Panc1 (cell line): ENCODE measurements around the gene STOM. TPM values are rescaled to one million over a fixed set of nuclear protein-coding genes. Genes with fewer than 3 reads are reported as not detected.

Experiments
- ATAC-seq: fragments of 200-7000 bp; cut with Tn5 transposase; 2 replicates; pipeline ENCODE4 v1.9.1; 2020; ENCODE audit warnings: mild to moderate bottlenecking, moderate library complexity
- BruUV-seq: library from RNA; stranded (reverse); fragments of 400-500 nt; replicated peaks from 2 replicates; lab custom pipeline; 2021; lab: Mats Ljungman, UMichigan
- CTCF ChIA-PET: fragments of 300-600 bp; sonication (Branson Sonifier 250); formaldehyde crosslinking; loops from one replicate; lab custom pipeline; 2022; ENCODE audit warnings: antibody characterized with exemption; lab: Charles Lee
- POLR2A ChIA-PET: fragments of 300-600 bp; sonication (Branson Sonifier 250); formaldehyde crosslinking; loops from one replicate; lab custom pipeline; 2022; ENCODE audit warnings: antibody characterized with exemption; lab: Charles Lee
- DNase-seq: peaks from one replicate; pipeline ENCODE4 v3.0.0-alpha.2; 2010; ENCODE audit warnings: low read depth, low spot score
- H3K27ac ChIP-seq: 2 replicates; pipeline ENCODE4 v1.5.1; 2011; ENCODE audit warnings: mild to moderate bottlenecking, low read length, inconsistent platforms
- H3K27me3 ChIP-seq: fragments of 200-500 bp; sonication (Bioruptor generic); 2 replicates; pipeline ENCODE4 v1.6.0; 2014; ENCODE audit warnings: low read length, inconsistent platforms; ENCODE audit not compliant: control insufficient read depth, insufficient read depth
- H3K36me3 ChIP-seq: fragments of 200-500 bp; sonication (Bioruptor generic); 2 replicates; pipeline ENCODE4 v1.5.1; 2014; ENCODE audit warnings: inconsistent platforms, mild to moderate bottlenecking, low read length, moderate library complexity; ENCODE audit not compliant: control insufficient read depth, insufficient read depth
- H3K4me1 ChIP-seq: 2 replicates; pipeline ENCODE4 v1.5.1; 2011; ENCODE audit warnings: inconsistent platforms, mild to moderate bottlenecking, low read length, moderate library complexity; ENCODE audit not compliant: control insufficient read depth, insufficient read depth
- H3K4me3 ChIP-seq, 2 experiments: 2 replicates each; pipeline ENCODE4 v1.5.1; 2011 to 2012; ENCODE audit warnings: low read depth in 2 of 2, low read length in 2 of 2, mild to moderate bottlenecking in 2 of 2, inconsistent platforms in 1 of 2, moderate library complexity in 1 of 2
- H3K9me3 ChIP-seq: fragments of 200-500 bp; sonication (Bioruptor generic); 2 replicates; pipeline ENCODE4 v1.5.1; 2014; ENCODE audit warnings: low read depth, mild to moderate bottlenecking, inconsistent platforms, low read length, moderate library complexity; ENCODE audit not compliant: control insufficient read depth, insufficient read depth
- POLR2AphosphoS5 ChIP-seq: IDR thresholded peaks from 2 replicates; pipeline ENCODE4 v1.6.1; 2012; ENCODE audit warnings: mild to moderate bottlenecking, low read depth, low read length, moderate library complexity
- REST ChIP-seq, 2 experiments: IDR thresholded peaks; 2 replicates each; pipeline ENCODE4 v1.6.1; 2011 to 2012; ENCODE audit warnings: low read depth in 2 of 2, control low read depth in 1 of 2, low read length in 1 of 2, mild to moderate bottlenecking in 1 of 2, moderate library complexity in 1 of 2; ENCODE audit not compliant: insufficient read depth in 1 of 2
- SIN3A ChIP-seq: IDR thresholded peaks from 2 replicates; pipeline ENCODE4 v1.6.1; 2012; ENCODE audit warnings: low read depth, mild to moderate bottlenecking, low read length, moderate library complexity, borderline replicate concordance; ENCODE audit not compliant: insufficient read depth
- TCF7L2 ChIP-seq: IDR thresholded peaks from 2 replicates; pipeline ENCODE4 v1.6.1; 2011; ENCODE audit warnings: mild to moderate bottlenecking, low read depth, low read length, inconsistent platforms
- in situ Hi-C: cut with HindIII; loops from 2 replicates; pipeline ENCODE4 v1.10.0; 2016; ENCODE audit warnings: low sequenced_read_pairs, low pct_unique_long_range_greater_than_20kb
- intact Hi-C: fragments of 100-400 bp; cut with micrococcal nuclease; formaldehyde crosslinking; loops from one replicate; pipeline ENCODE4 v1.10.0; 2022; ENCODE audit not compliant: unreplicated experiment
- total RNA-seq: library from RNA; stranded (reverse); gene quantifications from one replicate; pipeline ENCODE4 v1.2.1, GENCODE V29; 2021; ENCODE audit not compliant: unreplicated experiment
- TF ChIP-seq, protein P1 (sequence below): fragments of 450-650 bp; IDR thresholded peaks from 2 replicates; pipeline ENCODE4 v1.5.1; 2017; ENCODE audit warnings: mild to moderate bottlenecking

STOM gene
- total RNA-seq, 1 experiment from 2014 or later = 81.2 TPM

DNA sequence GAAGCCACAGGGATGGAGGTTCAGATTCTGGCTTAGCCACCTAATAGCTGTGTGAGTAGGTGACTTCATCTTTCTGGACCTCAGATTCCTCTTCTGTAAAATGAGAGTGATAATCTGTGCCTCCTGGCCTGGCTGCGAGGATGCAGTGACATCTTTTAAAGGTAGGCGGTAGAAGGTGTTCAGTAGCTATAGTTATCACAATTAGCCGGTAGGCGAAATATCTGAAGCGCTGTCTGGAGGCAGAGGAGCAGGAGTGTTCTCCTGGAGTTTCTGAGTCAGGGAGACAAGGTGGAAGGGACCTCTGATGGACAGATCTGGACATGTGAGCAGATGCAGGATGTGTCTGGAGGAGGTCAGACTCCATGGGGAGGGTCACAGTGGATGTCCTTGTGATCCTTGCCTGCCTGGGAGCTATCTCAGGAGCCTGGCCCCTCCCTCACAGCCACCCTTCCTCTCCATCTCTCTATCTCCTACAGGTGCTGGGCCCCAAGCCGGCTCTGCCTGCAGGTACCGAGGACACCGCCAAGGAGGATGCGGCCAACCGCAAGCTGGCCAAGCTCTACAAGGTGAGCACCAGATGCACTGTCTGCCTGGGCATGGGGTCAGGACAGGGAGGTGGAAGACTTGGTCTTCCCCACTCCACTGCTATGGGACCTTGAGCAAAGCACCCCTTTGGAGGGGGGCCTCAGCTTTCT, 56.4 kb downstream of the STOM start:
- Histone ChIP-seq H3K27me3 (no peaks in the 10 kb centered on the region), H3K27ac (no peak overlapping the region), H3K9me3 (no peaks in the 10 kb centered on the region), H3K4me1 (no peaks in the 10 kb centered on the region), H3K4me3 (no peak overlapping the region), H3K36me3 (peaks cover 13% of the 10 kb centered on the region)
- TF ChIP-seq SIN3A (no peak), POLR2AphosphoS5 (no peak), TCF7L2 (no peak), REST (IDR thresholded peaks at IDR 0.05; ENCODE audit: insufficient read depth in 1 of 2, low read depth in 2 of 2, low read length in 1 of 2) (no peak)
- TF ChIP-seq, protein P1, sequence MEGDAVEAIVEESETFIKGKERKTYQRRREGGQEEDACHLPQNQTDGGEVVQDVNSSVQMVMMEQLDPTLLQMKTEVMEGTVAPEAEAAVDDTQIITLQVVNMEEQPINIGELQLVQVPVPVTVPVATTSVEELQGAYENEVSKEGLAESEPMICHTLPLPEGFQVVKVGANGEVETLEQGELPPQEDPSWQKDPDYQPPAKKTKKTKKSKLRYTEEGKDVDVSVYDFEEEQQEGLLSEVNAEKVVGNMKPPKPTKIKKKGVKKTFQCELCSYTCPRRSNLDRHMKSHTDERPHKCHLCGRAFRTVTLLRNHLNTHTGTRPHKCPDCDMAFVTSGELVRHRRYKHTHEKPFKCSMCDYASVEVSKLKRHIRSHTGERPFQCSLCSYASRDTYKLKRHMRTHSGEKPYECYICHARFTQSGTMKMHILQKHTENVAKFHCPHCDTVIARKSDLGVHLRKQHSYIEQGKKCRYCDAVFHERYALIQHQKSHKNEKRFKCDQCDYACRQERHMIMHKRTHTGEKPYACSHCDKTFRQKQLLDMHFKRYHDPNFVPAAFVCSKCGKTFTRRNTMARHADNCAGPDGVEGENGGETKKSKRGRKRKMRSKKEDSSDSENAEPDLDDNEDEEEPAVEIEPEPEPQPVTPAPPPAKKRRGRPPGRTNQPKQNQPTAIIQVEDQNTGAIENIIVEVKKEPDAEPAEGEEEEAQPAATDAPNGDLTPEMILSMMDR = no peak
- BruUV-seq = no TSS peak
- no peak for ATAC-seq
- in situ Hi-C loops (no loop called here), intact Hi-C loops (no loop called here)
- CTCF ChIA-PET = no interaction called here
- POLR2A ChIA-PET = no interaction called here
- no peak for DNase-seq

DNA sequence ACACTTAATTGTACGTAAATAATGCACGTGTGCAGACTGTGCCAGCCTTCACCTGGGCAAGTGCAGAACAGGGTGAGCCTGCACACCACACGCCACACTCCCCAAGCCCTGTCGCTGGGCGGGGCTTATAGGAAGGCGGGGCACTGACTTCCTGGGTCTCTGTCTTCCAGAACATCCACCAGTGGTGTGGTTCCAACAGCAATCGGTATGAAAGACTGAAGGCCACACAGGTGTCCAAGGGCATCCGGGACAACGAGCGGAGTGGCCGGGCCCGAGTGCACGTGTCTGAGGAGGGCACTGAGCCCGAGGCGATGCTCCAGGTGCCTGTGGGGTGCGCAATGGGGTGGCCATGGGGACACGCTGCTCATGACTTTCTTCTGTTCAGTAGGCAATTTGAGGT, 57.9 kb downstream of the STOM start:
- in situ Hi-C loops = no loop called here
- POLR2A ChIA-PET = no interaction called here

More for the DNA sequence above, 57.9 kb downstream of the STOM start:
- TF ChIP-seq, protein P1 = no peak
- BruUV-seq = no TSS peak
- Histone ChIP-seq H3K36me3 (peaks cover 11% of the 10 kb centered on the region), H3K9me3 (no peaks in the 10 kb centered on the region), H3K4me1 (no peaks in the 10 kb centered on the region), H3K4me3 (no peak overlapping the region), H3K27me3 (no peaks in the 10 kb centered on the region), H3K27ac (no peak overlapping the region)
- intact Hi-C loops = no loop called here
- no peak for DNase-seq
- ATAC-seq = no peak
- CTCF ChIA-PET = no interaction called here
